Measurements from ENCODE around the gene LRIT1. TPM values are rescaled to one million over a fixed set of nuclear protein-coding genes. Genes with fewer than 3 reads are reported as not detected.
A peak's percentile ranks its signal among the peaks of the same experiment; 100 is the strongest.

The LRIT1 gene
- polyA plus RNA-seq, 2 of the 4 experiments (the other 2 are of a cell fraction): not detected

GRCh38 chr10:84193846-84194423 is 47.4 kb downstream of the LRIT1 start:
- peak overlapping the region; percentile 96 for H3K4me2 ChIP-seq
- CTCF ChIA-PET: interaction anchor here (1.2 to 1.9 kb wide), 2 partner anchors 9 to 19 kb away, joined by 3 to 5 read pairs; no protein-coding TSS in a partner anchor
- H3K27ac ChIP-seq: peak overlapping the region in 1 of 2 experiments; percentile 73; a peak in 1 of 6 replicates
- FAIRE-seq: no peak
- no peaks in the 10 kb centered on the region for H3K9me3 ChIP-seq
- no peak for TF ChIP-seq RCOR1 (IDR thresholded peaks at IDR 0.05; ENCODE audit: low read depth, low read length)
- no peak for TF ChIP-seq REST (IDR thresholded peaks at IDR 0.05)
- no peak for TF ChIP-seq SMC3 (IDR thresholded peaks at IDR 0.05)
- no peak for TF ChIP-seq HOXA7 (CRISPR knock-in tag; IDR thresholded peaks at IDR 0.05)
- TF ChIP-seq ZFP36 (IDR thresholded peaks at IDR 0.05; ENCODE audit: borderline replicate concordance, partially characterized antibody): no peak
- no peak for TF ChIP-seq JUN (IDR thresholded peaks at IDR 0.05)
- TF ChIP-seq EHF (CRISPR knock-in tag; IDR thresholded peaks at IDR 0.05): no peak
- no peak for TF ChIP-seq GATA3 (IDR thresholded peaks at IDR 0.05; ENCODE audit: borderline replicate concordance)
- no peak for TF ChIP-seq TP53 (CRISPR knock-in tag; IDR thresholded peaks at IDR 0.05)
- TF ChIP-seq EP300 (IDR thresholded peaks at IDR 0.05): no peak
- TF ChIP-seq HOXB13 (CRISPR knock-in tag; IDR thresholded peaks at IDR 0.05; ENCODE audit: low read depth): no peak
- no peak for TF ChIP-seq POLR2A (IDR thresholded peaks at IDR 0.05; ENCODE audit: low read length)
- no peak for TF ChIP-seq JUNB (IDR thresholded peaks at IDR 0.05)
- no peak for TF ChIP-seq POLR2AphosphoS2 (conservative IDR thresholded peaks at IDR 0.05; ENCODE audit: low read length)
- TF ChIP-seq CHD2 (IDR thresholded peaks at IDR 0.05; ENCODE audit: low read length, partially characterized antibody): no peak
- no peak for TF ChIP-seq HMGXB4 (CRISPR knock-in tag; IDR thresholded peaks at IDR 0.05; ENCODE audit: borderline replicate concordance)
- TF ChIP-seq TFCP2L1 (CRISPR knock-in tag; IDR thresholded peaks at IDR 0.05): no peak
- no peak for TF ChIP-seq MAX (IDR thresholded peaks at IDR 0.05)
- no peak for TF ChIP-seq NPAS2 (CRISPR knock-in tag; IDR thresholded peaks at IDR 0.05; ENCODE audit: borderline replicate concordance)
- TF ChIP-seq NR3C1 (IDR thresholded peaks at IDR 0.05): no peak
- peak overlapping the region; percentile 50 for H3K4me3 ChIP-seq
- POLR2A ChIA-PET: no interaction called here
- H3K4me1 ChIP-seq: peaks cover 4% of the 10 kb centered on the region; the same call in 1 of the 3 replicates
- WGBS (ENCODE audit: missing lambda C conversion rate): 77% methylated on average over 5 of the region's 5 CpGs
- no peak for ATAC-seq
- DNase-seq (ENCODE audit: low read depth in 1 of 2, low spot score in 1 of 2): no peak

GRCh38 chr10:84193327-84193726 is 48.0 kb downstream of the LRIT1 start:
- ATAC-seq (no peak), FAIRE-seq (no peak), DNase-seq (ENCODE audit: low read depth in 1 of 2, low spot score in 1 of 2) (no peak)
- 80% methylated on average over 2 of the region's 2 CpGs for WGBS (ENCODE audit: missing lambda C conversion rate)
- no peaks in the 10 kb centered on the region for H3K9me3 ChIP-seq
- H3K4me3 ChIP-seq: no peak overlapping the region
- TF ChIP-seq CHD2 (IDR thresholded peaks at IDR 0.05; ENCODE audit: low read length, partially characterized antibody): no peak
- no peak for TF ChIP-seq BHLHE40 (IDR thresholded peaks at IDR 0.05; ENCODE audit: low read depth, low read length)
- H3K4me2 ChIP-seq: no peak overlapping the region
- H3K27ac ChIP-seq: no peak overlapping the region
- POLR2A ChIA-PET: no interaction called here
- H3K4me1 ChIP-seq: peaks cover 4% of the 10 kb centered on the region; the same call in 1 of the 3 replicates
- CTCF ChIA-PET: interaction anchor here (1.2 kb wide), 1 partner anchor 19 kb away, joined by 3 read pairs; no protein-coding TSS in a partner anchor

Data from A549 (cell line).